Sigmoid colon (tissue), 7 donors: ENCODE data around the gene SSTR5. TPM values are rescaled to one million over a fixed set of nuclear protein-coding genes. Genes with fewer than 3 reads are reported as not detected.

Experiments
- DNase-seq: peaks from one replicate; pipeline ENCODE4 v3.0.0-alpha.2; 2019
- H3K27ac ChIP-seq, 4 donors: fragments of 200-600 bp; sonication (generic); one replicate each; pipeline ENCODE4 v1.5.1; 2016 to 2019; ENCODE audit warnings: mild to moderate bottlenecking in 1 of 4
- H3K27me3 ChIP-seq, 3 donors: fragments of 200-600 bp; sonication (generic); one replicate each; pipeline ENCODE4 v1.5.1; 2019; ENCODE audit warnings: mild to moderate bottlenecking in 1 of 3
- H3K36me3 ChIP-seq, 4 donors: fragments of 200-600 bp; sonication (generic); one replicate each; pipeline ENCODE4 v1.5.1; 2016 to 2019
- H3K4me1 ChIP-seq, 4 donors: fragments of 200-600 bp; sonication (generic); one replicate each; pipeline ENCODE4 v1.5.1; 2017 to 2019
- H3K4me3 ChIP-seq, 4 donors: fragments of 200-600 bp; sonication (generic); one replicate each; pipeline ENCODE4 v1.5.1; 2017 to 2019; ENCODE audit warnings: mild to moderate bottlenecking in 2 of 4, moderate library complexity in 1 of 4
- H3K9me3 ChIP-seq, 4 donors: fragments of 200-600 bp in 3 of 4; sonication (generic) in 3 of 4; one replicate each; pipeline versions ENCODE4 v1.5.1 to v1.6.1; 2013 to 2019
- EP300 ChIP-seq, 4 donors: sonication (generic); formaldehyde crosslinking; IDR thresholded peaks; one replicate each; pipeline ENCODE4 v1.6.1; 2017; ENCODE audit warnings: antibody characterized with exemption in 4 of 4
- POLR2A ChIP-seq, 2 donors: fragments of 450-650 bp; IDR thresholded peaks; one replicate each; pipeline ENCODE4 v1.6.1; 2016; ENCODE audit warnings: antibody characterized with exemption in 2 of 2, mild to moderate bottlenecking in 2 of 2, moderate library complexity in 2 of 2
- POLR2AphosphoS5 ChIP-seq, 4 donors: sonication (generic); formaldehyde crosslinking; IDR thresholded peaks; one replicate each; pipeline ENCODE4 v1.6.1; 2017; ENCODE audit warnings: antibody characterized with exemption in 4 of 4
- WGBS, 2 donors: extraction: QIAGEN DNeasy Blood & Tissue Kit; methylation state at CpG; one replicate each; pipeline ENCODE4 v1.1.7; 2013; 5-methylcytosine and 5-hydroxymethylcytosine counted together
- intact Hi-C: fragments of 100-400 bp; cut with DNase I; formaldehyde crosslinking; loops from one replicate; pipeline ENCODE4 v1.15.1; 2023
- polyA plus RNA-seq, 3 donors: library from polyadenylated mRNA; stranded (reverse); fragments of 200-250 nt; gene quantifications; one replicate each; pipeline ENCODE4 v1.2.3, GENCODE V29; 2013
- total RNA-seq, 4 donors: library from RNA; depleted of rRNA; stranded (reverse); fragments of >200 nt; gene quantifications; one replicate each; pipeline ENCODE4 v1.1.0, GENCODE V29; 2016
- TF ChIP-seq, protein P1 (sequence below), 4 experiments: fragments of 450-650 bp in 3 of 4; fragments of 200-600 bp in 1 of 4; IDR thresholded peaks; one replicate each; pipeline ENCODE4 v1.5.1; 2016 to 2019; ENCODE audit warnings: antibody characterized with exemption in 4 of 4, mild to moderate bottlenecking in 3 of 4, moderate library complexity in 2 of 4
- donor health status: healthy with polysubstance abuse.
- donor health status: Bipolar disorder and iron deficiency.
- donor health status: healthy.

The SSTR5 gene
- total and polyA plus RNA-seq, 7 donors = 0.04 TPM; not detected in 6

GRCh38 chr16:1029259-1029545, 43.3 kb upstream of the SSTR5 start:
- intact Hi-C loops = no loop called here
- WGBS, 2 donors = 65 to 71% methylated on average over 14 of the region's 14 CpGs
- no peak for TF ChIP-seq POLR2AphosphoS5 (IDR thresholded peaks at IDR 0.05)
- TF ChIP-seq POLR2A (IDR thresholded peaks at IDR 0.05) = no peak
- TF ChIP-seq, protein P1, sequence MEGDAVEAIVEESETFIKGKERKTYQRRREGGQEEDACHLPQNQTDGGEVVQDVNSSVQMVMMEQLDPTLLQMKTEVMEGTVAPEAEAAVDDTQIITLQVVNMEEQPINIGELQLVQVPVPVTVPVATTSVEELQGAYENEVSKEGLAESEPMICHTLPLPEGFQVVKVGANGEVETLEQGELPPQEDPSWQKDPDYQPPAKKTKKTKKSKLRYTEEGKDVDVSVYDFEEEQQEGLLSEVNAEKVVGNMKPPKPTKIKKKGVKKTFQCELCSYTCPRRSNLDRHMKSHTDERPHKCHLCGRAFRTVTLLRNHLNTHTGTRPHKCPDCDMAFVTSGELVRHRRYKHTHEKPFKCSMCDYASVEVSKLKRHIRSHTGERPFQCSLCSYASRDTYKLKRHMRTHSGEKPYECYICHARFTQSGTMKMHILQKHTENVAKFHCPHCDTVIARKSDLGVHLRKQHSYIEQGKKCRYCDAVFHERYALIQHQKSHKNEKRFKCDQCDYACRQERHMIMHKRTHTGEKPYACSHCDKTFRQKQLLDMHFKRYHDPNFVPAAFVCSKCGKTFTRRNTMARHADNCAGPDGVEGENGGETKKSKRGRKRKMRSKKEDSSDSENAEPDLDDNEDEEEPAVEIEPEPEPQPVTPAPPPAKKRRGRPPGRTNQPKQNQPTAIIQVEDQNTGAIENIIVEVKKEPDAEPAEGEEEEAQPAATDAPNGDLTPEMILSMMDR (IDR thresholded peaks at IDR 0.05) = no peak
- no peak for TF ChIP-seq EP300 (IDR thresholded peaks at IDR 0.05)
- DNase-seq = no peak
- Histone ChIP-seq H3K4me1 (no peaks in the 10 kb centered on the region), H3K27ac (no peak overlapping the region), H3K9me3 (no peaks in the 10 kb centered on the region), H3K27me3 (peaks cover 0 to 49% (median 17%) of the 10 kb centered on the region in 3 donors), H3K36me3 (no peaks in the 10 kb centered on the region), H3K4me3 (no peak overlapping the region)

DNA sequence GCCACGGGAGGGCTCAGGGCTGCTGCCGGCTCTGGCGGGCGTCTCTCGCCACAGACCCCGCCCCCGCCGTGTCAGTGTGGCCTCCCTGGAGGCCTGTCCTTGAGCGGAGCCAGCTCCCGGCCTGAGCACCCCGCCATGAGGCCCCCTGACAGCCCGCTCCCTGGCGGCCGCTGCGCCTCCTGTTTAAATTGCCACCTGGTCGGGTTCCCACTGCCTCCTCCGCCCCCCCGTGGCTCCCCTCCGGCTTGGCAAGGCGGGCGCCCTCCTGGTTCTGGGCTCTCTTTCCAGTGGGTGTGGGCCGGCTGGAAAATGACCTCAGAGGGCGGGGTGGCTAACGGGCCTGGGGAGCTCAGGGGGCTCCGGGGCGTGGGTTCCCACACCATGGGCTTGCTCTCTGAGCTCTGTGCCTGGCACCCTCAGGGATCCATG, 42.1 kb upstream of the SSTR5 start:
- TF ChIP-seq POLR2A (IDR thresholded peaks at IDR 0.05) (no peak), POLR2AphosphoS5 (IDR thresholded peaks at IDR 0.05) (no peak), EP300 (IDR thresholded peaks at IDR 0.05) (no peak)
- TF ChIP-seq, protein P1 (IDR thresholded peaks at IDR 0.05) = no peak
- intact Hi-C loops = no loop called here
- H3K4me3 ChIP-seq = no peak overlapping the region
- H3K27ac ChIP-seq = no peak overlapping the region
- H3K36me3 ChIP-seq = no peaks in the 10 kb centered on the region
- no peaks in the 10 kb centered on the region for H3K9me3 ChIP-seq
- no peak for DNase-seq
- no peaks in the 10 kb centered on the region for H3K4me1 ChIP-seq
- H3K27me3 ChIP-seq = peaks cover 0 to 48% (median 26%) of the 10 kb centered on the region in 3 donors
- 25 to 43% methylated on average over 26 of the region's 26 CpGs for WGBS, 2 donors

DNA sequence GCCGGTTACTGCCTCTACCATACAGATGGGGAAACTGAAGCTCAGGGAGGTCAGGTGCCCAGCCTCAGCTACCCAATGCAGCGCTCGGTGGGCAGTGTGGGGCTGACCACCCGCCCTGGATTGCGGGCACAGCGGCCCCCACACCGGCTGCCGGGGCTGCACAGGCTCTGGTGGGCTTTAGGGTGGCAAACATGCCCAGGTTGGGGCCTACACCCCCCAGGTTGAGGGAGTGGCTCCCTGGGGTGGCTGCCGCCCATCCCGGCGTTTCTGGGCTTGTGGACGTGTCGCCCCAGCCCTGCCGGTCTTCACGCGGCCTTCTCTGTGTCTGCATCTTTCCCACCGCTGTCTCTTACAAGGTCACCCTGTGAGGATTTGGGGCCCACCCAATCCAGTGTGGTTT, 40.9 kb upstream of the SSTR5 start:
- WGBS, 2 donors = 89 to 90% methylated on average over 17 of the region's 17 CpGs
- H3K27ac ChIP-seq = no peak overlapping the region
- no peaks in the 10 kb centered on the region for H3K36me3 ChIP-seq
- H3K4me1 ChIP-seq = no peaks in the 10 kb centered on the region
- no peak overlapping the region for H3K4me3 ChIP-seq
- no peak for DNase-seq
- TF ChIP-seq, protein P1 (IDR thresholded peaks at IDR 0.05) = no peak
- TF ChIP-seq POLR2AphosphoS5 (IDR thresholded peaks at IDR 0.05) (no peak), EP300 (IDR thresholded peaks at IDR 0.05) (no peak), POLR2A (IDR thresholded peaks at IDR 0.05) (no peak)
- H3K27me3 ChIP-seq = peaks cover 6 to 59% (median 37%) of the 10 kb centered on the region in 3 donors
- intact Hi-C loops = no loop called here
- H3K9me3 ChIP-seq = no peaks in the 10 kb centered on the region

- Histone ChIP-seq H3K27me3 (peaks cover 10 to 68% (median 45%) of the 10 kb centered on the region in 3 donors), H3K9me3 (no peaks in the 10 kb centered on the region), H3K4me1 (no peaks in the 10 kb centered on the region), H3K27ac (no peak overlapping the region), H3K36me3 (no peaks in the 10 kb centered on the region), H3K4me3 (no peak overlapping the region)
- intact Hi-C loops = no loop called here
- DNase-seq = no peak
- TF ChIP-seq, protein P1 (IDR thresholded peaks at IDR 0.05) = no peak
- no peak for TF ChIP-seq POLR2AphosphoS5 (IDR thresholded peaks at IDR 0.05)
- no peak for TF ChIP-seq EP300 (IDR thresholded peaks at IDR 0.05)
- no peak for TF ChIP-seq POLR2A (IDR thresholded peaks at IDR 0.05)
- 88 to 97% methylated on average over 2 of the region's 2 CpGs for WGBS, 2 donors
These were observed 39.9 kb upstream of the SSTR5 start for GRCh38 chr16:1032607-1033006.

DNA sequence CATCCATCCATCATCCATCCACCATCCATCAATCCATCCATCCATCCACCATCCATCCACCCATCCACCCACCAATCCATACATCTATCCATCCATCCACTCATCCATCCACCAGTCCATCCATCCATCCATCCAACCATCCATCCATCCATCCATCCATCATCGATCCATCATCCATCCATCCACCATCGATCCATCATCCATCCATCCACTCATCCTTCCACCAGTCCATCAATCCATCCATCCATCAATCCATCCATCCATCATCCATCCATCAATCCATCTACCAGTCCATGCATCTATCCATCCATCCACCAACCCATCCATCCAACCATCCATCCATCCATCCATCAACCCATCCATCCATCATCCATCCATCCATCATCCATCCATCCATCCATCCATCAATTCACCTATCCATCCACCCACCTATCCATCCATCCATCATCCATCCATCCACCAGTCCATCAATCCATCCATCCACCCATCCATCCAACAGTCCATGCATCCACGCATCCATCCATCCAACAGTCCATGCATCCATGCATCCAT, 39.3 kb upstream of the SSTR5 start:
- H3K27me3 ChIP-seq = peaks cover 10 to 71% (median 48%) of the 10 kb centered on the region in 3 donors

More for the DNA sequence above, 39.3 kb upstream of the SSTR5 start:
- Histone ChIP-seq H3K9me3 (no peaks in the 10 kb centered on the region), H3K4me3 (no peak overlapping the region), H3K4me1 (no peaks in the 10 kb centered on the region), H3K36me3 (no peaks in the 10 kb centered on the region), H3K27ac (no peak overlapping the region)
- TF ChIP-seq EP300 (IDR thresholded peaks at IDR 0.05) (no peak), POLR2A (IDR thresholded peaks at IDR 0.05) (no peak), POLR2AphosphoS5 (IDR thresholded peaks at IDR 0.05) (no peak)
- TF ChIP-seq, protein P1 (IDR thresholded peaks at IDR 0.05) = no peak
- 94 to 96% methylated on average over 3 of the region's 3 CpGs for WGBS, 2 donors
- no peak for DNase-seq
- intact Hi-C loops = no loop called here
